Right lobe of liver (tissue), 4 donors: ENCODE data around the gene LILRB4.

ENCODE experiments used
- POLR2A ChIP-seq: fragments of 450-650 bp; IDR thresholded peaks from one replicate; pipeline ENCODE4 v1.6.1; 2017; ENCODE audit warnings: antibody characterized with exemption, mild to moderate bottlenecking
- TF ChIP-seq, protein P1 (sequence below), 4 donors: fragments of 200-600 bp in 3 of 4; fragments of 450-650 bp in 1 of 4; IDR thresholded peaks; one replicate each; pipeline versions ENCODE4 v1.5.1 to v1.8.0; 2016 to 2022; ENCODE audit warnings: antibody characterized with exemption in 4 of 4, mild to moderate bottlenecking in 2 of 4
- donor health status: DM: no; HTN: no; CAD: no.
- donor health status: DM: no; HTN: no; CAD: no.
- donor health status: DM: no; HTN: yes; CAD: no.

DNA sequence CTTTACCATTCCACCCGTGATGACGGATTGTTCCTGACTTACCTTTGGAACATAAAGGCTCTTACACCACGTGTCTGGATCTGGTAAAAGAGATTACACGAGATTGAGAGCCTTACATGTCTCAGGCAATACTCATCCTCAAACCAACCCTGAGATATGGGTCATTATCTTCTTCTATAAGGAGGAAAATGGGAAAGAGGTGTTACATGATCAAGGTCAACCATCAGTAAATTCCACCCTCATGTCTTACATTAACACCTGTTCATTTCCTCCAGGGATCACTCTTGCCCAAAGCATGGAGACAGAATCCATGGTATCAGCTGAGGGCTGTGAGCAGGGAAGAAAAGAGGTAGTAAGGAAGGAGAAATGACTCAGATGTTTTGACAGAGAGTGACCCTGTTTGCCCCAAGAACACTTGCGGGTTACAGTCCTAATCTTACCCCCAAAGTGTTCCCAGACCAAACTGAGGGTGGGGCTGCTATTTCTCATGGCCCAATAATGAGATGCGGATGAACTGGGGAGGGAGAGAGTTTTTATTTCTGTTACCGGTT is 19.6 kb downstream of the LILRB4 start:
- TF ChIP-seq, protein P1, sequence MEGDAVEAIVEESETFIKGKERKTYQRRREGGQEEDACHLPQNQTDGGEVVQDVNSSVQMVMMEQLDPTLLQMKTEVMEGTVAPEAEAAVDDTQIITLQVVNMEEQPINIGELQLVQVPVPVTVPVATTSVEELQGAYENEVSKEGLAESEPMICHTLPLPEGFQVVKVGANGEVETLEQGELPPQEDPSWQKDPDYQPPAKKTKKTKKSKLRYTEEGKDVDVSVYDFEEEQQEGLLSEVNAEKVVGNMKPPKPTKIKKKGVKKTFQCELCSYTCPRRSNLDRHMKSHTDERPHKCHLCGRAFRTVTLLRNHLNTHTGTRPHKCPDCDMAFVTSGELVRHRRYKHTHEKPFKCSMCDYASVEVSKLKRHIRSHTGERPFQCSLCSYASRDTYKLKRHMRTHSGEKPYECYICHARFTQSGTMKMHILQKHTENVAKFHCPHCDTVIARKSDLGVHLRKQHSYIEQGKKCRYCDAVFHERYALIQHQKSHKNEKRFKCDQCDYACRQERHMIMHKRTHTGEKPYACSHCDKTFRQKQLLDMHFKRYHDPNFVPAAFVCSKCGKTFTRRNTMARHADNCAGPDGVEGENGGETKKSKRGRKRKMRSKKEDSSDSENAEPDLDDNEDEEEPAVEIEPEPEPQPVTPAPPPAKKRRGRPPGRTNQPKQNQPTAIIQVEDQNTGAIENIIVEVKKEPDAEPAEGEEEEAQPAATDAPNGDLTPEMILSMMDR (IDR thresholded peaks at IDR 0.05), result no peak
- no peak for TF ChIP-seq POLR2A
